NCI-H82 treated with DMSO at 0.1 percent for 48 hours (cell line): ENCODE results near the gene ANKRD49.
"Not testable (repeated sequence)": the region's sequence is repeated elsewhere in the genome, so short reads cannot be mapped to it uniquely, and the experiment has no call there.

Experiments used
- DNase-seq: peaks from one replicate; lab custom pipeline; 2025; ENCODE audit not compliant: unreplicated experiment; lab: John Stamatoyannopoulos, UW

ANKRD49 gene

GRCh38 chr11:94506513-94506912, 12.7 kb downstream of the ANKRD49 start:
- DNase-seq, result not testable (repeated sequence)

- DNase-seq, result no peak
Observed at GRCh38 chr11:94507485-94507884, 13.7 kb downstream of the ANKRD49 start.

- DNase-seq, result no peak
Observed at GRCh38 chr11:94511932-94512781, 18.4 kb downstream of the ANKRD49 start, which contains the start of gene C11orf97. TSS of gene C11orf97 (plus strand) at chr11:94512461. CDS start at chr11:94512529, 68 bp downstream.

GRCh38 chr11:94513091-94513490, 19.3 kb downstream of the ANKRD49 start:
- DNase-seq, result no peak

- no peak for DNase-seq
Observed at GRCh38 chr11:94515398-94515797, 21.6 kb downstream of the ANKRD49 start.

GRCh38 chr11:94516725-94517124, 22.9 kb downstream of the ANKRD49 start:
- no peak for DNase-seq

GRCh38 chr11:94518300-94518699, 24.5 kb downstream of the ANKRD49 start:
- DNase-seq, result no peak

GRCh38 chr11:94519478-94520084, 25.8 kb downstream of the ANKRD49 start:
- no peak for DNase-seq

- DNase-seq, result no peak
Observed at GRCh38 chr11:94521684-94522083, 27.9 kb downstream of the ANKRD49 start.

- DNase-seq, result no peak
Observed at GRCh38 chr11:94524341-94524740, 30.6 kb downstream of the ANKRD49 start.

GRCh38 chr11:94525546-94526324, 32.0 kb downstream of the ANKRD49 start:
- DNase-seq, result no peak

- no peak for DNase-seq
Observed at GRCh38 chr11:94526645-94527438, 33.1 kb downstream of the ANKRD49 start.

GRCh38 chr11:94528551-94528950, 34.8 kb downstream of the ANKRD49 start:
- DNase-seq, result no peak

- DNase-seq, result no peak
Observed at GRCh38 chr11:94532211-94532610, 38.4 kb downstream of the ANKRD49 start.

- no peak for DNase-seq
Observed at GRCh38 chr11:94533206-94533605, 39.4 kb downstream of the ANKRD49 start.

GRCh38 chr11:94533696-94534630, 40.2 kb downstream of the ANKRD49 start:
- no peak for DNase-seq

- DNase-seq, result no peak
Observed at GRCh38 chr11:94536386-94536785, 42.6 kb downstream of the ANKRD49 start.

GRCh38 chr11:94537031-94537600, 43.3 kb downstream of the ANKRD49 start:
- DNase-seq, result no peak

GRCh38 chr11:94539420-94539819, 45.6 kb downstream of the ANKRD49 start:
- DNase-seq, result no peak
